Subcutaneous abdominal adipose tissue (tissue), 5 donors: ENCODE data around the gene EFCAB12.

ENCODE experiments used
- H3K27ac ChIP-seq: one replicate; pipeline ENCODE4 v1.7.0; 2013; ENCODE audit warnings: low read depth, mild to moderate bottlenecking, inconsistent platforms, low read length, moderate library complexity
- H3K27me3 ChIP-seq, 5 donors: one replicate each; pipeline ENCODE4 v1.7.0; 2013; ENCODE audit warnings: low read length in 5 of 5, inconsistent platforms in 1 of 5; ENCODE audit not compliant: control insufficient read depth in 5 of 5, insufficient read depth in 4 of 5
- H3K36me3 ChIP-seq, 5 donors: one replicate each; pipeline ENCODE4 v1.7.0; 2013; ENCODE audit warnings: low read length in 5 of 5; ENCODE audit not compliant: control insufficient read depth in 5 of 5, insufficient read depth in 5 of 5
- H3K4me1 ChIP-seq, 5 donors: one replicate each; pipeline ENCODE4 v1.7.0; 2013; ENCODE audit warnings: low read length in 5 of 5, mild to moderate bottlenecking in 3 of 5, moderate library complexity in 1 of 5; ENCODE audit not compliant: control insufficient read depth in 5 of 5, insufficient read depth in 5 of 5
- H3K4me3 ChIP-seq, 5 donors: one replicate each; pipeline ENCODE4 v1.7.0; 2013; ENCODE audit warnings: low read length in 5 of 5, low read depth in 1 of 5
- H3K9ac ChIP-seq, 5 donors: one replicate each; pipeline ENCODE4 v1.7.0; 2013; ENCODE audit warnings: low read length in 5 of 5, mild to moderate bottlenecking in 4 of 5, moderate library complexity in 3 of 5
- H3K9me3 ChIP-seq, 5 donors: one replicate each; pipeline ENCODE4 v1.7.0; 2013; ENCODE audit warnings: low read length in 5 of 5; ENCODE audit not compliant: control insufficient read depth in 5 of 5
- donor health status: healthy.
- donor health status: healthy.
- donor health status: healthy.
- donor health status: healthy.
- donor health status: healthy.

The EFCAB12 gene

GRCh38 chr3:129353589-129353941, 74.9 kb downstream of the EFCAB12 start:
- Histone ChIP-seq H3K27me3 (no peaks in the 10 kb centered on the region), H3K27ac (no peak overlapping the region), H3K4me3 (no peak overlapping the region), H3K36me3 (no peaks in the 10 kb centered on the region), H3K4me1 (peaks cover 0 to 38% (median 14%) of the 10 kb centered on the region in 5 donors), H3K9ac (no peak overlapping the region), H3K9me3 (no peaks in the 10 kb centered on the region)

- H3K4me3 ChIP-seq: no peak overlapping the region
- no peak overlapping the region for H3K9ac ChIP-seq
- H3K27ac ChIP-seq: no peak overlapping the region
- no peaks in the 10 kb centered on the region for H3K27me3 ChIP-seq
- peaks cover 0 to 43% (median 14%) of the 10 kb centered on the region in 5 donors for H3K4me1 ChIP-seq
- H3K9me3 ChIP-seq: no peaks in the 10 kb centered on the region
- no peaks in the 10 kb centered on the region for H3K36me3 ChIP-seq
These were observed 75.5 kb downstream of the EFCAB12 start for GRCh38 chr3:129352650-129353588.

GRCh38 chr3:129352045-129352444, 76.4 kb downstream of the EFCAB12 start:
- H3K9ac ChIP-seq: no peak overlapping the region
- no peak overlapping the region for H3K27ac ChIP-seq

More at GRCh38 chr3:129352045-129352444, 76.4 kb downstream of the EFCAB12 start:
- Histone ChIP-seq H3K27me3 (no peaks in the 10 kb centered on the region), H3K9me3 (no peaks in the 10 kb centered on the region), H3K4me1 (peaks cover 0 to 43% (median 18%) of the 10 kb centered on the region in 5 donors), H3K4me3 (no peak overlapping the region), H3K36me3 (no peaks in the 10 kb centered on the region)
